Activated T-cell treated with anti-CD3 and anti-CD28 coated beads, Interleukin-2, amount 50 U/mL, for 4 hours (primary cell): ENCODE data around the gene CLUH. TPM values are rescaled to one million over a fixed set of nuclear protein-coding genes. Genes with fewer than 3 reads are reported as not detected.
"Not testable (repeated sequence)": the region's sequence is repeated elsewhere in the genome, so short reads cannot be mapped to it uniquely, and the experiment has no call there.

Experiments used
- ATAC-seq, 2 donors: fragments of 200-7000 bp; cut with Tn5 transposase; one replicate each; pipeline ENCODE4 v1.10.0; 2021
- DNase-seq: peaks from one replicate; pipeline ENCODE4 v3.0.0-alpha.2; 2020
- H3K27me3 Mint-ChIP-seq: one replicate; pipeline ENCODE4 v1.8.0; 2021; ENCODE audit warnings: low read depth, mixed read lengths
- H3K36me3 Mint-ChIP-seq: one replicate; pipeline ENCODE4 v1.8.0; 2022; ENCODE audit warnings: mixed read lengths; ENCODE audit not compliant: insufficient read depth
- H3K4me1 Mint-ChIP-seq: one replicate; pipeline ENCODE4 v1.8.0; 2021; ENCODE audit warnings: low read depth, mixed read lengths
- H3K4me3 Mint-ChIP-seq: one replicate; pipeline ENCODE4 v1.8.0; 2021; ENCODE audit warnings: mild to moderate bottlenecking, moderate library complexity, mixed read lengths
- H3K9me3 Mint-ChIP-seq: one replicate; pipeline ENCODE4 v1.8.0; 2021; ENCODE audit warnings: mixed read lengths
- total RNA-seq, 3 donors: library from RNA; stranded (reverse); gene quantifications; one replicate each; pipeline ENCODE4 v1.2.1, GENCODE V29; 2021

CLUH gene
- total RNA-seq, 3 donors from 2014 or later = 245 to 297 (median 279) TPM

- H3K4me1 Mint-ChIP-seq = peaks cover 9% of the 10 kb centered on the region
- ATAC-seq (no peak), DNase-seq (no peak)
- peaks cover 12% of the 10 kb centered on the region for H3K36me3 Mint-ChIP-seq
- H3K4me3 Mint-ChIP-seq = no peak overlapping the region
- H3K27me3 Mint-ChIP-seq = no peaks in the 10 kb centered on the region
- H3K9me3 Mint-ChIP-seq = no peaks in the 10 kb centered on the region
Observed at GRCh38 chr17:2701161-2701995, 10.2 kb downstream of the CLUH start.

GRCh38 chr17:2700491-2701141, 10.9 kb downstream of the CLUH start:
- Mint-ChIP-seq H3K36me3 (peaks cover 12% of the 10 kb centered on the region), H3K27me3 (no peaks in the 10 kb centered on the region), H3K9me3 (no peaks in the 10 kb centered on the region), H3K4me3 (no peak overlapping the region), H3K4me1 (peaks cover 7% of the 10 kb centered on the region)
- DNase-seq (no peak), ATAC-seq (no peak)

- no peak for DNase-seq
- H3K27me3 Mint-ChIP-seq = no peaks in the 10 kb centered on the region
- no peak for ATAC-seq
Observed at GRCh38 chr17:2700030-2700490, 11.5 kb downstream of the CLUH start.

GRCh38 chr17:2699216-2699805, 12.3 kb downstream of the CLUH start:
- not testable (repeated sequence) for H3K9me3 Mint-ChIP-seq, H3K36me3 Mint-ChIP-seq, H3K4me3 Mint-ChIP-seq, H3K4me1 Mint-ChIP-seq, H3K27me3 Mint-ChIP-seq, ATAC-seq, DNase-seq

More at GRCh38 chr17:2700030-2700490, 11.5 kb downstream of the CLUH start:
- H3K4me1 Mint-ChIP-seq = peaks cover 2% of the 10 kb centered on the region
- no peaks in the 10 kb centered on the region for H3K9me3 Mint-ChIP-seq
- H3K36me3 Mint-ChIP-seq = peaks cover 11% of the 10 kb centered on the region
- H3K4me3 Mint-ChIP-seq = no peak overlapping the region

GRCh38 chr17:2697611-2698162, 13.9 kb downstream of the CLUH start:
- no peak for DNase-seq
- ATAC-seq = no peak
- Mint-ChIP-seq H3K4me1 (no peaks in the 10 kb centered on the region), H3K36me3 (peaks cover 12% of the 10 kb centered on the region), H3K27me3 (no peaks in the 10 kb centered on the region), H3K9me3 (no peaks in the 10 kb centered on the region), H3K4me3 (no peak overlapping the region)

- no peaks in the 10 kb centered on the region for H3K27me3 Mint-ChIP-seq
- ATAC-seq (no peak), DNase-seq (no peak)
- no peaks in the 10 kb centered on the region for H3K9me3 Mint-ChIP-seq
- no peak overlapping the region for H3K4me3 Mint-ChIP-seq
- peaks cover 12% of the 10 kb centered on the region for H3K36me3 Mint-ChIP-seq
- H3K4me1 Mint-ChIP-seq = no peaks in the 10 kb centered on the region
Observed at GRCh38 chr17:2695961-2696760, 15.4 kb downstream of the CLUH start.

- Mint-ChIP-seq H3K4me3 (no peak overlapping the region), H3K4me1 (no peaks in the 10 kb centered on the region)
- no peak for ATAC-seq
Observed at GRCh38 chr17:2695243-2695960, 16.2 kb downstream of the CLUH start.

GRCh38 chr17:2694381-2695242, 17.0 kb downstream of the CLUH start:
- Mint-ChIP-seq H3K27me3 (no peaks in the 10 kb centered on the region), H3K36me3 (peaks cover 10% of the 10 kb centered on the region), H3K4me3 (no peak overlapping the region), H3K4me1 (no peaks in the 10 kb centered on the region), H3K9me3 (no peaks in the 10 kb centered on the region)
- no peak for DNase-seq
- ATAC-seq = no peak

More at GRCh38 chr17:2695243-2695960, 16.2 kb downstream of the CLUH start:
- Mint-ChIP-seq H3K27me3 (no peaks in the 10 kb centered on the region), H3K9me3 (no peaks in the 10 kb centered on the region), H3K36me3 (peaks cover 13% of the 10 kb centered on the region)
- DNase-seq = no peak

GRCh38 chr17:2693561-2694380, 17.8 kb downstream of the CLUH start:
- Mint-ChIP-seq H3K36me3 (peaks cover 11% of the 10 kb centered on the region), H3K4me3 (no peak overlapping the region), H3K27me3 (no peaks in the 10 kb centered on the region), H3K9me3 (no peaks in the 10 kb centered on the region), H3K4me1 (peaks cover 6% of the 10 kb centered on the region)
- DNase-seq (no peak), ATAC-seq (no peak)

GRCh38 chr17:2692781-2693135, 18.8 kb downstream of the CLUH start:
- H3K36me3 Mint-ChIP-seq = peaks cover 10% of the 10 kb centered on the region
- DNase-seq (no peak), ATAC-seq (no peak)
- H3K27me3 Mint-ChIP-seq = no peaks in the 10 kb centered on the region
- H3K9me3 Mint-ChIP-seq = no peaks in the 10 kb centered on the region
- no peak overlapping the region for H3K4me3 Mint-ChIP-seq
- peaks cover 6% of the 10 kb centered on the region for H3K4me1 Mint-ChIP-seq

GRCh38 chr17:2691965-2692780, 19.4 kb downstream of the CLUH start:
- Mint-ChIP-seq H3K4me3 (no peak overlapping the region), H3K27me3 (no peaks in the 10 kb centered on the region), H3K4me1 (peaks cover 6% of the 10 kb centered on the region), H3K9me3 (no peaks in the 10 kb centered on the region), H3K36me3 (peaks cover 10% of the 10 kb centered on the region)
- DNase-seq (no peak), ATAC-seq (no peak)
